ENCODE data around the gene S100PBP.
"Not testable (repeated sequence)": the region's sequence is repeated elsewhere in the genome, so short reads cannot be mapped to it uniquely, and the experiment has no call there.

Gene S100PBP

DNA sequence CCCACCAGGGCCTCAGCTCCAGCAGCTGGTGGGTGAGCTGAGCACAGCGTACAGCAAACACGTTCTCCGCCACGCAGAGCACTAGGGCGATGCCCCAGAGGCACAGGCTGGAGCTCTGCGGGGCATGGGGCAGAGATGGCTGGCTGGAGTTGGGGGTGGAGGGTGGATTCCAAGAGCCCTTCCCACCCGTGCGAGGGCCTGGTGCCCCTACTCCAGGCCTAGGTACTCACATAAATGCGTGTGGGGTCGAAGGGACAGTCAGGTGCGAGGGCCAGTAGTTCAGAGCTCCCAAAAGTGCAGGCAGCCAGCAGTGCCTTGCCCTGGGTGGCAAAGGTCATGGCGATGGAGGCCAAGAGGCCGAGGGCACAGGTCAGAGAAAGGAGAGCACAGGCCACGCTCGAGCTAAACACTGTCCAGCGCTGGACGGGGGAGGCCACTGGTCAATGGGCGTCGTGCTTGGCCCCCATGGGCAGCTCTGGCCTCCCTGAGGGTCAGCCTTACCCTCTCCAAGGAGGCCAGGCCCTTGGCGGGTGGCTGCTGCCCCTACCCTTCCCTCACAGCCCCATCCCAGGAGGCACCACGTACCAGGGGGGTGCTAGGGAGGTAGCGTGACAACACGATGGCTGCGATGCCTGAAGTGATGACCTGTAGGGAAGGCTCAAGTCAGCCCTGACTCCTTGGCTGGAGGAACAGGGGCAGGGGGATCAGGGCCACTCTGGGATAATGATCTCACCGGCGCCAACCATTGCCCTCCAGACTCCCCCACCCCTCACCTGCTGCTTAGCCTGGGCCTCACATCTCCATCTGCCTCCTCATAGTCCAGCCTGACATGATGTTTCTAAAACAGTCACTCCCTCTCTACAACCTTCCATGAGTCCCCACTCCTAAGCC, 78.1 kb downstream of the S100PBP start:
- FAIRE-seq (no peak), DNase-seq (ENCODE audit: insufficient read length, low spot score) (no peak)

DNA sequence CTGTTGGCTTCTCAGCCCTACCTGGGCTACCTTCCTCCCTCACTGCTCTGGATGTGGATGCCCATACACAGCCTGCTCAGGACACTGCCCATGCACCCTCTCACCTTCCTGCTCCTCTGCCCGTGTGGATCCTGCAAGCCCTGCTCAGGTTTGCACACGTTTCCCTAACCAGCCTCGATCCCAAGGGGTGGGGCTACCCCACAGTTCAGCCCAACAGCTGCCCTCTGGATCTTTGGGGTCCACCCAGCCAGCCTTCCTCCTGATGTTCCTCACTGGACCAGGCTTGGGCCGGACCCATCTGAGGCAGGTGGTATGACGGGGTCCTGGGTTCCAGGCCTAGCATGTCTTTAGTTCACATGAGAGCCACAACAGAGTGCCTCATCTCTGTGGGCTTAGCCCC, 79.0 kb downstream of the S100PBP start:
- FAIRE-seq = no peak

DNA sequence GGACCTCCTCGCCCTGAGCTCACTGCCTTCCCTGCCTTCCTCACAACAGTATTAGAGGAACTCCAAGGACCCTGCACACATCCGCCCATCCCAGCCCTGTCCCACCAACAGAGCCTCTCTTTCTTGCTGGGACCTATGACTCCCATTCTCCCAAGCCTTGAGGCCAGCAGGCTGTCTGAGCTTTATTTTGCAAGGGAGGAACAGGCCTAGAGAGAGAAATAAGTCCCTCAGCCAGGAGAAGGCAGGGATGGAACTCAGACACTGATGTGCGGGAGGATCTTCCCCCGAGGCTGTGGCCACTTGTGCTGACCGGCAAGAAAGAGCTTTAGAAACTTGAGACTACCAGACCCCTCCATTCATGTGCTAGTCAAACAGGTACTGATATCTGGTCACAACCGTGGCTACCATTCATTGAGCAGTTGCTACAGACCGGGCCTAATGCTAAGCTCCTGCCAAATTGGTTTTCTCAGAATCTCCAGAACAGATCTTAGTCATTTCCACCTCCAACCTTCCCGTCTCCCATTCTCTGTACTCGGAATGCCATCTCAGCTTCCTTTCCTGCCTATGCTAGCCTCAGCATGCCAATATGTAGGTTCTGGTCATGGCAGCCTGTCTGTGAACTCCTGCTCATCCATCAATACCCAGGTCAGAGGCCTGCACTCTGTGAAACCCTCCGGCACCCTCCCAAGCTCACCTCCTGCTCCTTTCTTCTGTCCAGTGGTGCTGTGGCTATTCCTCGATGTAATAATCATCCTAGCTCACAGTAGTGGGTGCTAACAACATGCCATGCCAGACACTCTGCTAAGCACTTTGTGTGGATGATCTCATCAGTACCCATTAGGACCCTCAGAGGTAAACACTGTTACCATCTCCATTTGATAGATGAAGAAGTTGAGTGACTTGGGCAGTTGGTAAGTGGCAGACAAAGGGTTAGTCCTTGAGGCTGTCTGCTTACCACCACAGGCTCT, 79.9 kb downstream of the S100PBP start:
- no peak for DNase-seq (ENCODE audit: insufficient read length, low spot score)
- FAIRE-seq = no peak

More for the DNA sequence above, 79.0 kb downstream of the S100PBP start:
- no peak for DNase-seq (ENCODE audit: insufficient read length, low spot score)

DNA sequence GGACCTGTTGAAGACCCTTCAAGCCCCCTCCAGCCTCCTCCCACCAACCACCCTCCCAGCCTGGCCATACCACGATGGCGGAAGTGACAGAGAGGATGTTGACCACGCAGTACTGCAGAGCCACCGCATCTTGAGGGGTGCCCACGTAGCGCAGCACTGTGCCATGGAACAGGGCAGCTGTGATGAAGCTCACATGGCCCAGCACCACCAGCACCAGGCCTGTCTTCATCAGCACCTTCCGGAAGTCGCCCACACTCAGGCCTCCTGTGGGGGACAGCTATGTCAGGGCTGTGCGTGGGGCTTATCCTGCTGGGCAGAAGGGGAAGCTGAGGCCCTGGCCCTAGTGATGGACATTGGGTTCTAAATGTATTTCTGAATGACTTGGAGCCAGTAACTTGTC, 80.6 kb downstream of the S100PBP start:
- no peak for FAIRE-seq

DNA sequence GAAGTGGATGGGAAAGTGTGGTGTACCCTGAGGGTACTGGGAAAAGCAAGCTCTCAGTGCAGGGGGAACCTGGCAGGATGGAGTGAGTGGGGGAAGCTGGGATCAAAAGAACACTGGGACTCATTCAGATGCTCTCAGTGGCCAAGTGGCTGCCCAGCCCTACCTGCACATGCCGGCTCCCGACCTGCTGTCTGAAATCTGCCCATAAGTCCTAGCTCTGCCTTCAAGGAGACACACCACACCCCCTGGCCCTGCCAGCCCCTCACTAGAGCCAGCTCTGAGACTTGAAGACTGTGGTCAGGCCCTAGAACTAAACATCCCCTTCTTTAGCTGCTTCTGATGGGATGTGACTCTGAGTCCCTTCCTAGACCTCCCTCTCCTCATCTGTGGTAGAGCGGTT, 81.5 kb downstream of the S100PBP start:
- no peak for DNase-seq (ENCODE audit: insufficient read length, low spot score)
- no peak for FAIRE-seq

More for the DNA sequence above, 80.6 kb downstream of the S100PBP start:
- no peak for DNase-seq (ENCODE audit: insufficient read length, low spot score)

DNA sequence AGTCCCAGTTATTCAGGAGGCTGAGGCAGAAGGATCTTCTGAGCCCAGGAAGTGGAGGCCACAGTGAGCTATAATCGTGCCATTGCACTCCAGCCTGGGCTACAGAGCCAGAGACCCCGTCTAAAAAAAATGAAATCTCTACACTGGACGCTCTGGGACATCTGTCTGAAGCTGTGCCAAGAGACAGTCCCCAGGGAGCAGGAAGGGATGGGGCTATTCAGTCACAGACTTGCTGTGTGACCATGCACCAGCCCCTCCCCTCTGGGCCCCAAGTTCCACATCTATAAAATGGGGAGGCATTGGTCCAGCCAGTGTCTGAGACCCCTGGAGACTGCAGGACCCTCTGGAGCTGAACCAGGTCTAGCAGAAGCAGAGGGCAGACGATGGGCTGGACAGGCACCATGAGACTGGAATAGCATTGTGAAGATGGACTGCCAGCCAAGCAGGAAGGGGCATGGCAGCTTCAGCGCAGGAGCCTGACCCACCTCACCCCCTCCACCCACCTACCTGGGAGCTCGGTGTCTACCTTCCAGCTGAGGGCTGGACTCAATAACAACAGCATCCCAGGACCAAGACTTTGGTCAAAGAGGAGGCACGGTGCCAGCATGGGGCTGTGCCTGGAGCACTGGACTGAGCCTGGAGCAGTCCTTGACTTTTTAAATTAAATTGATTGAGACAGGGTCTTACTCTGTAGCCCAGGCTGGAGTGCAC, 82.3 kb downstream of the S100PBP start:
- FAIRE-seq (no peak), DNase-seq (ENCODE audit: insufficient read length, low spot score) (no peak)

DNA sequence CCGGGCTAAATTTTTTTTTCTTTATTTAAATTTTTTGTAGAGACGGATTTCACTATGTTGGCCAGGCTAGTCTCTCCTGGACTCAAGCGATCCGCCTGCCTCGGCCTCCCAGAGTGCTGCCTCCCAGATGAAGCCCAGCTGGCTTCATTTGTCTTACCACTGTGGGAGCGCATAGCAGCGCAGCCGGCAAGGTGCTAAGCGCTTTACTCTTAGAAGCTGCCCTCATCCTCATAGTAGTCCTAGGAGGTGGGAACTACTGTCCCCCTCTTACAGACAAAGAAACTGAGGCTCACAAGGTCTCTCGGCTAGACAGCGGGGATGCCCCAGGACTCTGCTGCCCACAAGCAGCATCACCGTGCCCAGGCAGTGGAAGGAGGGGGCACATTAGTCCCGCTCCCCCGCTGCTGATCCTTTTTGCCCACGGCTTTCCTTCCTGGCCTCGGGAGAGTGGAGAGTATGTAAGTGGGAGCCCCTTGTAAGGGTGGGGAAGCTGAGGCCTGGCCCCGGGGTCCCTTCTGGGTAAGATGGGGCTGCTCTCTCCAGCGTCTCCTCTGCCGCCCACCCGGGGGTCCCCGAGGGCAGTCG, 83.0 kb downstream of the S100PBP start:
- FAIRE-seq (no peak), DNase-seq (ENCODE audit: insufficient read length, low spot score) (no peak)

DNA sequence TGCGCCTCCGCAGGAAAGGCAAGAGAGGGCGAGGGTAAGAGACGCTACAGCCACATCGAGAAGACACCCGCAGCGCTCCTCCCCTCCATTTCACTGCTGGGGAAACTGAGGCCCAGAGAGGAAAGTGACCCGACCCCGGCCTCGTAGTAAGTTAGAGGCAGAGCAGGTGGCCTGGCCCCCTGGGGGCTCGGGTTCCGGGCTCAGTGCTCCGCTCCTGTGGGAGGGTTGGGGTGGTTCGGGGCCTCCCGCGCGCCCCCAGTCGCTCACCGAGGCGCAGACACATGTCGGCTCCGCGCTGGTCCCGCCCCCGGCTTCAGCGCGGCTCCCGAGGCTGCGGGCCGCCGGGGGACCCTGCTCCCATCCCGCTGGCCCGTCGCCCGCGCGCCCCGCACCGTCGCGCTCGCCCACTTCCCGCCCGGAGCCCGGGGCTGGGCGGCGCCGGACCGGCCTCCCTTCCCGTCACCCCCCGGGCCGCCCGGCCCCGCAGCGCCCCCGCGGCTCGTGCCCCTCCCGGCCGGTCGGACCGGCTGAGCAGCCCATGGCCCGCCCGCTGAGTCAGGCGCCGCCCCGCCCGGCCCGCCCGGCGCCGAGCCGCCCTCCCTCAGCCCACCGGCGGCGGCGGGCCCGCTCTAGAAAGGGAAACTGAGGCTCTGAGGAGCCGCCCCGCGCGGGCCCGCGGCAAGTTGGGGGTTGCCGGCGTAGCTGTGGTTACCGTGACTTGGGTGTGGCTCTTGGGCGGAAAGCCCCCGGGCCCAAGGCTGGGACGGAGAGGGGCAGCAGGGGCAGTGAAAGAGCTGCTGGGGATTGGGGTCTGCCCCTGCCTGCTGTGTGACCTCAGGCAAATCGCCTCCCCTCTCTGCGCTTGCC, 83.7 kb downstream of the S100PBP start, which contains the start of gene TMEM54:
TMEM54 (minus strand) TSS at position 434 of the 867 bp plus-strand sequence; CDS start at position 283, 151 bp downstream.
- DNase-seq (ENCODE audit: insufficient read length, low spot score) = no peak

DNA sequence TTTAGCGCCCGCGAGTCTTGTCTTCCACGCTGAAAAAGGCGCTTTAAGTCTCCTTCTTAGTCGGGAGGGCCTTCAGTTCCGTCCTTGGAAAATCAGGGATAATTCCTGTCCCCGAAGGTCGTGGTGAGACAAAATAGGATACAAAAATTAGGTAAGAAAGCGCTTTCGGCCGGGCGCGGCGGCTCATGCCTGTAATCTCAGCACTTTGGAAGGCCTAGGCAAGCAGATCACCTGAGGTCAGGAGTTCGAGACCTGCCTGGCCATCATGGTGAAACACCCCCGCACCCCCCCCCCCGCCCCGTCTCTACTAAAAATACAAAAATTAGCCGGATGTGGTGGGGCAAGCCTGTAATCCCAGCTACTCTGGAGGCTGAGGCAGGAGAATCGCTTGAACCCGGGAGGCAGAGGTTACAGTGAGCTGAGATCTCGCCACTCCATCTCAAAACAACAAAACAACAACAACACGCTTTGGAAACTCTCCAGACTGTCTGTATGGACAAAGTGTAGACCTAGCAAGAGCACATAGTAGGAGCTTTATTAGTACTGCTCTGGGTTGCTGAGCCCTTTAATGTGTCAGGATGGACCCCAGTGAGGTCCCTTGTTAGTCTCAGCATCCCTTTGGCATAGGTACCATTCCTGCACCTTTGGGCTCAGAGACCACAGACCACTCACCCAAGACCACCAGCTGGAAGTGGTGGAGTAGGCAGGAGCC, 84.5 kb downstream of the S100PBP start:
- FAIRE-seq = no peak
- no peak for DNase-seq (ENCODE audit: insufficient read length, low spot score)

More for the DNA sequence above, 83.7 kb downstream of the S100PBP start, which contains the start of gene TMEM54:
- no peak for FAIRE-seq

DNA sequence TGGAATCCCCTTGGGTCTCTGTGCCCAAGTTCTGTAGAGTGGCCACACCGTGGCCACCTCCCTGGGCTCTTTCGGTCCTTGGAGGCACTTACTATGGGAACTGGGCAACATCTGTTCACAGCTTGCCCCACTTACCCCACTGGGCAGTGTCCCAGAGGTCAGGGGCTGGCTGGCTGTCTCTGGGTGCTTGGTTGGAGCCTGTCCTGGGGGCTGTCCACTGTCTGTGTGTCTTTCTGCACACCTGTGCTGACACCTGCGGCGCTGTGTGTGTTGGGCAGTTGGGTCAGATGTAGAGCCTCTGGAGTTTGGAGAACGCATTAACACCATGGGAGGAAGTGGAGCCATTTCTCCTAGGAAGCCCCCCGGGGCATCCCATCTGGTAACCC, 85.1 kb downstream of the S100PBP start:
- FAIRE-seq = no peak
- no peak for DNase-seq (ENCODE audit: insufficient read length, low spot score)

DNA sequence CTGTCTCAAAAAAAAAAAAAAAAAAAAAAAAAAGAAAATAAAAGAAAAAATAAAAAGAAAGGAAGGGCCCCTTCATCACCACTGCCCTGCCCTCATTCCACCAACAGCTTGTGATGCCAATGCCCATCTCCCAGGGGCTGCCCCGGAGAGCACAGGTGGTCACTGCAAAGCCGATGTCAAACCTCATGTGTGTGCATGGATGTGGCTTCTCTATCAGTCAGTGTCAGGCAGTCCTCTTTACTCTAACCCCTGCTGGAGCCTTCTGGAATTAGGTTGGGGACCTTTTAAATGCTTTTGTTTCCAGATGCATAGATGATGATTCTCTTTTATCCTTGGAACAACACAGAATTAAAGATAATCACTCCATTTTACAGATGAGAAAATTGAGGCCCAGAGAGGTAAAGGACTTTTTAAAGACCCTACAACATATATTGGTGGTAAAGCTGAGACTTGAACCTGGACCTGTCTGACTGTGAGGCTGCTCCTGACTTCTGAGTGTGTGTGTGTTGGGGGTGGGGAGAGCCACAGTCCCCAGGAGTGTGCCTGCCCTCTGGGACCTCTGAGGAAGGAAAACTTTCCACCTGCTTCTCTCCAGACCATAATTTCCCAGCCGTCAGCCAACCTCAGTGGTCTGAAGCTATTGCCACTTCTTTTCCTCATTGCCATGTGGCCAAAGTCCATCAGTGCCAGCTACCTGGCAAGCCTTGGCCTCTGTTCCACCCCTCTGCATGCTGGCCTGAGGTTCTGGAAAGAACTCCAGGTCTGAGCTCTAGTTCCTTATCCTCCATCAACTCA, 86.7 kb downstream of the S100PBP start:
- no peak for FAIRE-seq
- DNase-seq (ENCODE audit: insufficient read length, low spot score) = no peak

DNA sequence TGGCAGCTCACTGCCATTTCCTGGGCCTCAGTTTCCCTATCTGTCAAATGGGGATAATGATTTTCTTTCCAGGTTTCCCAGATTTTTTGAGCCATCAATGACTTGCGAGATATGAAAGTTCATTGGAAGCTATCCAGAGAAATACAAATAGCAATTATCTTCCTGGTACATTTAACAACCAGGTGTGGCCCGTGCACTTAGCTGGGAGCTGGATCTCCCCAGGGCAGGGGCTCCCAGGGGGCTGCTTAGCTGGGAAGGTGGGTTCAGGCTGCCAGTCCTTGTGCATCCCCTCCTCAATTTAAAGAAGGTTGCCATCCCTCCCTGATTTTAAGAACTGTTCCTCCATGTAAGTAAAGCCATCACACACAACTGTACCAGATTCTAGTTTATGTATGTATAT, 87.3 kb downstream of the S100PBP start:
- FAIRE-seq (no peak), DNase-seq (ENCODE audit: insufficient read length, low spot score) (no peak)

DNA sequence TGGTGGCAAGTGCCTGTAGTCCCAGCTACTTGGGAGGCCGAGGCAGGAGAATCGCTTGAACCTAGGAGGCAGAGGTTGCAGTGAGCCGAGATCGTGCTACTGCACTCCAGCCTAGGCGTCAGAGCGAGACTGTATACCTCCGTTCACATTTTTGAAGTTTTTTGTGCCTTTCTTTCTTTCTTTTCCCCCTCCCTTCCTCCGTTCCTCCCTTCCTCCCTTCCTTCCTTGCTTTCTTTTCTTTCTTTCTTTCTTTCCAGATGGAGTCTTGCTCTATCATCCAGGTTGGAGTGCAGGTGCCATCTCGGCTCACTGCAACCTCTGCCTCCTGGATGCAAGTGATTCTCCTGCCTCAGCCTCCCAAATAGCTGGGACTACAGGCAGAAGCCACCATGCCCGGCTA, 88.1 kb downstream of the S100PBP start:
- FAIRE-seq; DNase-seq (ENCODE audit: insufficient read length, low spot score): not testable (repeated sequence)

DNA sequence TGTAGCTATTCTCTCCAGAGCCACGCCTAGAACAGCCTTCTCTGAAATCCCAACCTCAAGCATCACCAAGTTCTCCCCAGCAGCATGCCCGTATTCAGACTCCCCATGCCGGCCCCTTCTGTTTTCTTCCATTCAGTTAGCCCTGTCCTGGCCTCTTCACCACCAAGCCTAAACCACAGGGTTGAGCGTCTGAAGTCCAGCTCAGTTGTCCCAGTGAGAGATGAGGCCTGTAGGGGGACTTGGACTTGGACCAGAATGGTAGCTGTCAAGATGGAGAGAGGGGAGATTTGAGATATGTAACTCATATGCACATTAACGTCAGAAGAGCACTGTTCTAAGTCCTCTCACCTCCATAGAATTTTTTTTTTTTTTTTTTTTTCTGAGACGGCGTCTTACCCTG, 89.2 kb downstream of the S100PBP start:
- DNase-seq (ENCODE audit: insufficient read length, low spot score) (no peak), FAIRE-seq (no peak)

DNA sequence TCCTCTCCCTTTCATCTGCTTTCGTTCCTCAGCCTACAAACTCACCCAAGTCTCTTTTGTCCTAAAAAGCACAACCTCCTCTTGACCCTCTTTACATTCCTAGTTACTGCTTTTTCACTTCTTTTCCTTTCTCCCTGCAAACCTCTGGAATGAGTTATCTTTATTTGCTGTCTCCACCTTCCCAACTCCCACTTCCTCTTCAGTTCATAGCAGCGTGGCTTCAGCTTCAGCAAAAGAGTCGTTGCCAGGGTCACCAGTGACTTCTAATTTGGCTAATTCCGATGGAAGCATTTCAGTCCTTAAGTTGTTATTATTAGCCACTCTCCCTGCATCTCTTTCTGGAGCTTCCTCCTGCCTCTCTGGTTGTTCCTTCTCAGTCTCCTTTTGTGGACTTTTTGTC, 90.0 kb downstream of the S100PBP start:
- FAIRE-seq (no peak), DNase-seq (ENCODE audit: insufficient read length, low spot score) (no peak)

Measured in HTR-8/SVneo (cell line).